HG02759 (cell line): ENCODE measurements around the gene GLIS1.

Experiments used
- ATAC-seq: cut with Tn5 transposase; IDR thresholded peaks from one replicate; pipeline ENCODE4 v1.9.1; 2021; ENCODE audit warnings: mild to moderate bottlenecking, moderate library complexity; ENCODE audit not compliant: unreplicated experiment

Gene GLIS1

GRCh38 chr1:53639996-53640700, 98.8 kb downstream of the GLIS1 start:
- no peak for ATAC-seq

GRCh38 chr1:53639251-53639763, 99.7 kb downstream of the GLIS1 start:
- ATAC-seq, result no peak

GRCh38 chr1:53638360-53639035, 100.5 kb downstream of the GLIS1 start:
- ATAC-seq, result no peak

GRCh38 chr1:53637511-53638359, 101.2 kb downstream of the GLIS1 start:
- no peak for ATAC-seq

- ATAC-seq, result no peak
Measured at GRCh38 chr1:53636621-53637171, 102.3 kb downstream of the GLIS1 start.

GRCh38 chr1:53634571-53634979, 104.4 kb downstream of the GLIS1 start:
- ATAC-seq, result no peak

- ATAC-seq, result no peak
Measured at GRCh38 chr1:53633073-53633704, 105.8 kb downstream of the GLIS1 start.

- ATAC-seq, result no peak
Measured at GRCh38 chr1:53631622-53632310, 107.2 kb downstream of the GLIS1 start.

- ATAC-seq, result no peak
Measured at GRCh38 chr1:53629101-53629691, 109.8 kb downstream of the GLIS1 start.

- ATAC-seq, result no peak
Measured at GRCh38 chr1:53628286-53628955, 110.5 kb downstream of the GLIS1 start.

GRCh38 chr1:53627666-53628065, 111.3 kb downstream of the GLIS1 start:
- ATAC-seq, result no peak

GRCh38 chr1:53627031-53627430, 111.9 kb downstream of the GLIS1 start:
- no peak for ATAC-seq

GRCh38 chr1:53626616-53627015, 112.3 kb downstream of the GLIS1 start:
- no peak for ATAC-seq

- ATAC-seq, result no peak
Measured at GRCh38 chr1:53625766-53626520, 113.0 kb downstream of the GLIS1 start.

GRCh38 chr1:53625049-53625448, 113.9 kb downstream of the GLIS1 start:
- ATAC-seq, result no peak

- no peak for ATAC-seq
Measured at GRCh38 chr1:53622531-53622930, 116.4 kb downstream of the GLIS1 start.

- ATAC-seq, result no peak
Measured at GRCh38 chr1:53621144-53621543, 117.8 kb downstream of the GLIS1 start.

- ATAC-seq, result no peak
Measured at GRCh38 chr1:53620061-53620855, 118.7 kb downstream of the GLIS1 start.
